Small intestine (tissue), 7 donors: ENCODE measurements around the gene TTC7B. TPM values are rescaled to one million over a fixed set of nuclear protein-coding genes. Genes with fewer than 3 reads are reported as not detected.
A peak's percentile ranks its signal among the peaks of the same experiment; 100 is the strongest.

Experiments
- DNase-seq, 2 donors: peaks; one replicate each; pipeline versions ENCODE4 v3.0.0 to v3.0.0-alpha.2; 2013
- FAIRE-seq: peaks from 2 replicates; lab custom pipeline; 2012; peaks lifted over from hg19 to GRCh38; lab: Jason Lieb, UNC
- H3K27ac ChIP-seq, 3 donors: one replicate each; pipeline ENCODE4 v1.5.1; 2013; ENCODE audit warnings: low read length in 2 of 3, mild to moderate bottlenecking in 2 of 3, control low read depth in 1 of 3, inconsistent platforms in 1 of 3, low read depth in 1 of 3, moderate library complexity in 1 of 3
- H3K27me3 ChIP-seq, 3 donors: one replicate each; pipeline ENCODE4 v1.6.1; 2013; ENCODE audit warnings: low read length in 3 of 3, inconsistent platforms in 1 of 3; ENCODE audit not compliant: control insufficient read depth in 3 of 3, insufficient read depth in 3 of 3
- H3K36me3 ChIP-seq, 3 donors: one replicate each; pipeline ENCODE4 v1.6.1; 2013; ENCODE audit warnings: low read length in 3 of 3, inconsistent platforms in 1 of 3, low read depth in 1 of 3, mild to moderate bottlenecking in 1 of 3, moderate library complexity in 1 of 3; ENCODE audit not compliant: control insufficient read depth in 3 of 3, insufficient read depth in 2 of 3
- H3K4me1 ChIP-seq, 3 donors: one replicate each; pipeline ENCODE4 v1.6.1; 2013; ENCODE audit warnings: low read length in 2 of 3, inconsistent platforms in 1 of 3, low read depth in 1 of 3, mild to moderate bottlenecking in 1 of 3, moderate library complexity in 1 of 3; ENCODE audit not compliant: control insufficient read depth in 3 of 3, insufficient read depth in 2 of 3
- H3K4me3 ChIP-seq, 3 donors: one replicate each; pipeline ENCODE4 v1.5.1; 2013; ENCODE audit warnings: low read length in 3 of 3, control low read depth in 1 of 3, inconsistent platforms in 1 of 3, low read depth in 1 of 3, mild to moderate bottlenecking in 1 of 3, moderate library complexity in 1 of 3
- H3K9me3 ChIP-seq, 2 donors: one replicate each; pipeline ENCODE4 v1.6.1; 2013; ENCODE audit warnings: low read depth in 1 of 2, low read length in 1 of 2; ENCODE audit not compliant: control insufficient read depth in 2 of 2, insufficient read depth in 1 of 2
- WGBS, 3 donors: extraction: QIAGEN DNeasy Blood & Tissue Kit; methylation state at CpG; one replicate each; pipeline ENCODE4 v1.1.7; 2013; 5-methylcytosine and 5-hydroxymethylcytosine counted together
- polyA plus RNA-seq, 4 donors: library from polyadenylated mRNA; stranded (reverse) in 3 of 4; unstranded in 1 of 4; fragments of 200-250 nt in 3 of 4; fragments of 120-200 nt in 1 of 4; gene quantifications; one replicate each; pipeline versions ENCODE4 v1.2.1 to v1.2.3, GENCODE V29; 2013
- donor health status: healthy with polysubstance abuse.
- donor health status: control.
- donor health status: control.
- donor health status: Bipolar disorder and iron deficiency.
- donor health status: healthy.

Gene TTC7B
- polyA plus RNA-seq, 4 donors, result 2.9 to 8.8 (median 4.3) TPM

DNA sequence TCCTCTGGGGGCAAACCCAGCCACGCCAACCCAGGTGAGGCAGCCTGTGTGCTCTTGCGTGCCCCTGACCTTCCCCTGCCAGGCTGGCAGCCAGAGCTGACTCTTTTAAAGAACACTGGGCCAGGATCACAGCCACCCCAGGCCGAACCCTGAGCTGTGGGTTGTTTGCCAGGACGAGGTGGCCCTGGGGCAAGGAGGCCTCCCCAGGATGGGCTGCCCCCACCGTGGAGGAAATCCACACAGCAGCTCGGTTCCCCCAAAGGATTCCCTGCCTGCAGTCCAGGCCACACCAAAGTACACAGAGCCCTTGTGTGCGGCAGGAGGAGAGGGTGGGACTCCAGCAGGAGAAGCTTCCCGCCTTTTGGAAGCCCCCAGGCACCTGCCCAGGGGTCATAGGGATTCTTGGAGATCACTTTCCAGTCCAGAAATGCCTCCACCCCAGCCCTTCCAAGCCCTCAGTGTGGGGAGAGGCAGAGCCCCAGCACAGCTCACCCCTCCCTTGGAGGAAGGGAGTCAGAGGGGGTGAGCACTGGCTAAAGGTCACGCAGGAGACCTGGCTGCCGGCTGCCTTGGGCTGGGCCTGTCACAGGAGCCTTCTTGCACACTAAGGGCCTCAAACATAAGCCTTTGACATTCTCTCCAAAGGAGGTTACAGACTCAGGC lies 303.8 kb downstream of the TTC7B start:
- Histone ChIP-seq H3K27me3 (no peaks in the 10 kb centered on the region), H3K4me1 (peaks cover 2 to 84% (median 3%) of the 10 kb centered on the region in 3 donors), H3K9me3 (no peaks in the 10 kb centered on the region), H3K4me3 (no peak overlapping the region), H3K27ac (peak overlapping the region; percentile 83 to 94 (median 94)), H3K36me3 (no peaks in the 10 kb centered on the region)
- FAIRE-seq (no peak), DNase-seq (peak; percentile 87)
- WGBS, 3 donors, result 12 to 58% (median 30%) methylated on average over 10 of the region's 10 CpGs

DNA sequence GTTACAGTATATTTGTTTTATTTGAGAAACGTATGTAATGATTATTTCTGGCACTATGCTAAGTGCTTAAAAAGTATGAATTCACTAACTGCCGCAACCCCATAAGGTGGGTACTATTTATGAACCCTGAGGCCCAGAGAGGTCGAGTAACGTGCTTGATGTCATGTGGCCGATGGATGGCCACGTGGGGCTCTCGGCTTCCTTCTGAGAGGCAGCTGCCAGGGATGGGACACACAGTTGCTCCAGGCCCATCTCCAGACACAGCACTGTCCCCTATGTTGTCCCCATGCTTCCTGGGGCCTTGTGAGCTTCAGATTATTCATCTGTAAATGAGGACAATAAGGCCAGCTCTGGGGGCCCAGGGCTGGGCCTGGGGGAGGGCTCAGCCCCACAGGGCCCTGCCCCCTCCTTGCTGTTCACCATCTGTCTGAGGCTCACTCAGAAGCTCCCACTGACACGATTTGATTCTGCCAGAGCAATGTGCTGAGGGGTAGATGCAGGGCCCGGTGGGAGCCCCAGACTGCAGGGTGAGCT lies 304.4 kb downstream of the TTC7B start:
- WGBS, 3 donors, result 30 to 69% (median 46%) methylated on average over 9 of the region's 9 CpGs
- Histone ChIP-seq H3K27ac (peak overlapping the region; percentile 83 to 94 (median 94)), H3K4me1 (peaks cover 0 to 78% (median 2%) of the 10 kb centered on the region in 3 donors), H3K4me3 (no peak overlapping the region), H3K27me3 (no peaks in the 10 kb centered on the region), H3K9me3 (no peaks in the 10 kb centered on the region), H3K36me3 (no peaks in the 10 kb centered on the region)
- DNase-seq (peak in 1 of 2 donors; percentile 50), FAIRE-seq (no peak)

DNA sequence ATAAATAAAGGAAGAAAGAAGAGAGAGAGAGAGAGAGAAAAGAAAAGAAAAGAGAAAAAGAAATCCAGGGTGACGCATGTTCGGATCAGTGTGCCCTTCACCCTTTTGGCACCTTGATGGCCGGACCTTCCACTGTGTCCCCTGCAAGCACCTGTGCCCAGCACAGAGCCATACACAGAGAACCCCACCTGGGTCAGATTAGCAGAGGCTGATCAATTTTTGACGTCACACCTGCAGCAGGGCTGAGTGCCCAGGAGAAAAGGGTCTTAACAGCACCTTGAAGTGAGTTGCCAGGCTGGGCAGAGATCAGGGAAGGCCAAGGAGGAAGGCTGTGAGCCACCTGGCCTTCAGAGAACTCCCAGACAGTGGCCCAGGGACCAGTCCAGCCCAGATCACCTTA lies 305.0 kb downstream of the TTC7B start:
- H3K4me3 ChIP-seq, result no peak overlapping the region
- peaks cover 0 to 72% (median 2%) of the 10 kb centered on the region in 3 donors for H3K4me1 ChIP-seq
- H3K36me3 ChIP-seq, result no peaks in the 10 kb centered on the region
- 64 to 84% (median 64%) methylated on average over 4 of the region's 4 CpGs for WGBS, 3 donors
- no peak for DNase-seq
- H3K9me3 ChIP-seq, result no peaks in the 10 kb centered on the region
- no peaks in the 10 kb centered on the region for H3K27me3 ChIP-seq
- peak overlapping the region in 1 of 3 donors; percentile 94 for H3K27ac ChIP-seq
- FAIRE-seq, result no peak

DNA sequence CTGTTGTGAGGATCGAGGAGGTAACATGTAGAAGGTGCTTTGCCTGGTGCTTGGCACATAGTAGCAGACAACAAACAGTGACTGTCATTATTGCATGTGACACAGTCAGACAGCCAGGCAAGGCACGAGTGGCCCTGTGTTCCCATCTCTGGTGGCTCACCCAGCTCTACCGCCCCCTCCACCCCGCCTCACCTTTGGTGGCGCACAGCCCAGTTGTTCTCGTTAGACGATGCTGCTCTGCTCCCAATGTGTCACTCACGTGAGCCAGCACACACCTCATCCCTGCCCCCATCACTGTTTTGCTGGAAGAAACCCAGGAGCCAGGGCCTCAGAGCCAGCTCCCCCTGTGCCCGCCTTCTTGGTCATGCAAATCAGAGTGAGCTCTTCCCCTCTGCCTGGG lies 306.1 kb downstream of the TTC7B start:
- no peaks in the 10 kb centered on the region for H3K27me3 ChIP-seq
- H3K4me1 ChIP-seq, result peaks cover 0 to 63% (median 2%) of the 10 kb centered on the region in 3 donors
- peak; percentile 50 to 59 for DNase-seq
- FAIRE-seq, result no peak
- peak overlapping the region in 2 of 3 donors; percentile 1 to 21 for H3K27ac ChIP-seq
- H3K36me3 ChIP-seq, result no peaks in the 10 kb centered on the region
- no peak overlapping the region for H3K4me3 ChIP-seq
- 23 to 55% (median 34%) methylated on average over 9 of the region's 9 CpGs for WGBS, 3 donors
- no peaks in the 10 kb centered on the region for H3K9me3 ChIP-seq

DNA sequence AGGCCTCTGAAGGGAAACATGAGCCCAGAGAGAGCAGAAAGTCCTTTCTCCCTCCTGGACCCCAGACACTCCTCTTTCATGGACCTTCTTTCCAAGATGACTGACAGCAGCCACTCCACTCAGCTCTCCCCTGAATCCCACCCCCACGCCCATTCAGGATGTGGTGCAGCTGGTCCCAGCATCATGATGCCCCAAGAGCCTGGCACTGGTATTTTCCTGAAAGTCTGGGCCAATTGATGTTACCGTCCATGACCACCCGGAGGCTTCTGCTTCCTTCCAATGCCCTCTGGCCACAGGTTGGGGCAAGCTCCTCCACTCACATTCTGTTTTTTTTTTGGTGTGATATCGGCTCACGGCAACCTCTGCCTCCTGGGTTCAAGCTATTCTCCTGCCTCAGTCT lies 306.8 kb downstream of the TTC7B start:
- no peaks in the 10 kb centered on the region for H3K9me3 ChIP-seq
- no peak overlapping the region for H3K4me3 ChIP-seq
- peaks cover 0 to 56% (median 2%) of the 10 kb centered on the region in 3 donors for H3K4me1 ChIP-seq
- no peaks in the 10 kb centered on the region for H3K27me3 ChIP-seq
- H3K36me3 ChIP-seq, result no peaks in the 10 kb centered on the region
- no peak for FAIRE-seq
- no peak for DNase-seq
- H3K27ac ChIP-seq, result peak overlapping the region in 1 of 3 donors; percentile 39
- 35 to 63% (median 40%) methylated on average over 5 of the region's 5 CpGs for WGBS, 3 donors

DNA sequence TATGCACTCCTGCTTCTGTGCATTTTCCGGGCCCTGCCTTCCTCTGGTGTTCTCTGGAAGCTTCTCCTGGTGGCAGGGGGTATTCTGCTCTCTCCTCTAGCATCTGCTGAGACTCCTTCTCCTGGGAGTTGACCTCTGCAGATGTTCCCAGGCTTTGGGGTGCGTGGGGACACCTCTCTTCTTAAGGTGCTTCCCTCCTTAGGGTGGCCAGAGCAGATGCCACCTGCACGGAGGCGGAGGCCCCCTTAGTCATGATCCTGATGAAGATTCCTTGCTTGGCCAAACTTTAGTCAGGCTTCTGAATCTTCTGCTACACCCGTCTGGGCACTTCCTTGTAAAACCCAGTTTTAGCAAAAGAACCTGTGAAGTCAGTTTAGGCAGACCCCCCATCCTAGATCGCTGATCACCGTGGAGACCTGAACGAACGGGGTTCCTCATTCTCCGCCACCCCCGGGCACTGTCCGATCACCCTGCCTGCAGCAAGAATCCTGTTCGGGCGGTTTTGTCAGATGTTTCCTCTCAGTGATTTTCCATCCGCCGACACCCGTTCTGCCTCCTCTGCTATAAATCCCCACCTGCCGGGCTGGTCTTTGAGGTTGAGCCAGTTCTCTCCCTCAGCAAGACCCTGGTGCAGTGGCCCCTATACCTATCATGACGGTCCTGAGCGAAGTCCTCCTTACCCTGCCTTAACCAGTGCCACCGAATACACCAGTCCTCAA lies 307.5 kb downstream of the TTC7B start:
- FAIRE-seq (no peak), DNase-seq (peak; percentile 63 to 85)
- H3K9me3 ChIP-seq, result no peaks in the 10 kb centered on the region
- no peaks in the 10 kb centered on the region for H3K27me3 ChIP-seq
- 9 to 34% (median 12%) methylated on average over 21 of the region's 21 CpGs for WGBS, 3 donors
- H3K27ac ChIP-seq, result peak overlapping the region in 1 of 3 donors; percentile 39
- no peak overlapping the region for H3K4me3 ChIP-seq
- H3K36me3 ChIP-seq, result no peaks in the 10 kb centered on the region
- peaks cover 0 to 49% (median 2%) of the 10 kb centered on the region in 3 donors for H3K4me1 ChIP-seq

DNA sequence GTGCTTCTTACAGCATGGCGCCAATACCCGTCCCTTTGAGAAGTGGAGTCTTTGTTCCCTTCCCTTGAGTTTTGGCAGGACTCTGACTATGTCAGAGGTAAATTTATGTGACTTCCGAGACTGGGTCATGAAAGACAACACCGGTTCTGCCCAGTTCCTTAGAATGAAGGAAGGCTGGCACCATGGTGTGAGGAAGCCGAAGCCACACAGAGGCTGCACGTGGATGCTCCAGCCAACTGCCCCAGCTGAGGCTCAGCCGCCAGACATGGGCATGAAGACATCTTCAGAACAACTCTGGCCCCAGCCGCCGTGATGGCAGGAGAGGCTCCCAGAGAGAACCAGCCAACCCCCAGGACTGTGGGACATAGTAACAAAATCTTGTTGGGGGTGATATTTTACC lies 308.2 kb downstream of the TTC7B start:
- Histone ChIP-seq H3K9me3 (no peaks in the 10 kb centered on the region), H3K27ac (no peak overlapping the region), H3K27me3 (no peaks in the 10 kb centered on the region), H3K4me1 (peaks cover 0 to 47% (median 2%) of the 10 kb centered on the region in 3 donors), H3K36me3 (no peaks in the 10 kb centered on the region), H3K4me3 (no peak overlapping the region)
- WGBS, 3 donors, result 84 to 89% (median 86%) methylated on average over 9 of the region's 9 CpGs
- no peak for FAIRE-seq
- no peak for DNase-seq

DNA sequence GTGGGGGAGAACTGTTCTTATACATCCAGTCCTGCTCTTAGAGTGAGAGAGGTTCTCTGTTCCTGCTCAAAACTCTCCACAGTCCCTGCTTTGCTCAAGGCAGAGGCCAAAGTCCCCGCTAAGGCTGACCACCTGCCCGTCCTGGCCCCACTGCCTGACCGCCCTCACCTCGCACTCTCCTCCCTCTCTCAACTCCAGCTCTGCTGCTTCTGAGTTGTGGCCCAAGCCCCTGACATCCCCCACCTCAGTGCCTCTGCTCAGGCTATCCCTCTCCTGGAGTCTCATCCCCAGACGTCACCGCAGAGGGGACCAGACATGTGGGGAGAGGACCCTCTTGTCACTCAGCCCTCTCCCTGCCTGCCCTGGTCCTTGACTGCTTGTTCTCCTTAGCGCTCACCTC lies 308.8 kb downstream of the TTC7B start:
- FAIRE-seq (no peak), DNase-seq (no peak)
- Histone ChIP-seq H3K4me1 (peaks cover 0 to 41% (median 2%) of the 10 kb centered on the region in 3 donors), H3K9me3 (no peaks in the 10 kb centered on the region), H3K27ac (no peak overlapping the region), H3K4me3 (no peak overlapping the region), H3K27me3 (no peaks in the 10 kb centered on the region), H3K36me3 (no peaks in the 10 kb centered on the region)
- 88 to 97% (median 95%) methylated on average over 7 of the region's 7 CpGs for WGBS, 3 donors
